HEK293 (cell line): ENCODE data around the gene CREB5.

ENCODE experiments used
- CTCF ChIA-PET: fragments of 350-600 bp; formaldehyde crosslinking; extraction: SDS; loops from one replicate; lab custom pipeline; 2021; ENCODE audit warnings: antibody characterized with exemption; lab: Yijun Ruan, JAX
- POLR2A ChIA-PET: fragments of 300-600 bp; formaldehyde crosslinking; extraction: SDS; loops from one replicate; lab custom pipeline; 2020; ENCODE audit warnings: antibody characterized with exemption, inconsistent platforms; lab: Yijun Ruan, JAX
- H3K27ac ChIP-seq: fragments of 200-500 bp; sonication (Bioruptor generic); 2 replicates; pipeline ENCODE4 v1.5.1; 2014; ENCODE audit warnings: low read depth, low read length, control low read depth, inconsistent platforms; ENCODE audit errors: extremely low read depth
- H3K36me3 ChIP-seq, 2 experiments: fragments of 200-500 bp in 1 of 2; sonication (Bioruptor generic) in 1 of 2; 1 replicate in 1 of 2; 2 replicates in 1 of 2; pipeline ENCODE4 v1.5.1; 2014 to 2017; ENCODE audit warnings: inconsistent platforms in 2 of 2, low read length in 2 of 2; ENCODE audit not compliant: control insufficient read depth in 2 of 2, insufficient read depth in 1 of 2
- H3K4me1 ChIP-seq: fragments of 200-500 bp; sonication (Bioruptor generic); 2 replicates; pipeline ENCODE4 v1.5.1; 2014; ENCODE audit warnings: mild to moderate bottlenecking, low read length, inconsistent platforms; ENCODE audit not compliant: control insufficient read depth, insufficient read depth
- H3K4me3 ChIP-seq: 2 replicates; pipeline ENCODE4 v1.5.1; 2011; ENCODE audit warnings: low read depth, mild to moderate bottlenecking, control low read depth, low read length, moderate library complexity
- H3K9me3 ChIP-seq: fragments of 200-500 bp; sonication (Bioruptor generic); 2 replicates; pipeline ENCODE4 v1.5.1; 2014; ENCODE audit warnings: low read depth, low read length, inconsistent platforms; ENCODE audit not compliant: control insufficient read depth, insufficient read depth
- GLIS2 ChIP-seq: fragments of 450-650 bp; formaldehyde crosslinking; IDR thresholded peaks from 2 replicates; pipeline ENCODE4 v1.5.1; 2016; ENCODE audit warnings: missing biosample characterization, missing genetic modification characterization
- SP7 ChIP-seq: fragments of 450-650 bp; formaldehyde crosslinking; IDR thresholded peaks from 2 replicates; pipeline ENCODE4 v1.5.1; 2016; ENCODE audit warnings: missing biosample characterization, missing genetic modification characterization
- YY1 ChIP-seq: fragments of 450-650 bp; formaldehyde crosslinking; IDR thresholded peaks from 2 replicates; pipeline ENCODE4 v1.5.1; 2018; ENCODE audit warnings: missing biosample characterization, missing genetic modification characterization
- ZBTB1 ChIP-seq: fragments of 450-650 bp; formaldehyde crosslinking; IDR thresholded peaks from 2 replicates; pipeline ENCODE4 v1.5.1; 2016; ENCODE audit warnings: missing biosample characterization, missing genetic modification characterization
- ZBTB10 ChIP-seq: fragments of 450-650 bp; formaldehyde crosslinking; IDR thresholded peaks from 2 replicates; pipeline ENCODE4 v1.5.1; 2016; ENCODE audit warnings: missing biosample characterization, missing genetic modification characterization
- ZNF26 ChIP-seq: fragments of 450-650 bp; formaldehyde crosslinking; IDR thresholded peaks from 2 replicates; pipeline ENCODE4 v1.5.1; 2016; ENCODE audit warnings: missing biosample characterization, missing genetic modification characterization
- ZNF362 ChIP-seq: fragments of 450-650 bp; formaldehyde crosslinking; IDR thresholded peaks from 2 replicates; pipeline ENCODE4 v1.5.1; 2016; ENCODE audit warnings: missing biosample characterization, missing genetic modification characterization
- ZNF404 ChIP-seq: fragments of 450-650 bp; formaldehyde crosslinking; IDR thresholded peaks from 2 replicates; pipeline ENCODE4 v1.5.1; 2017; ENCODE audit warnings: missing biosample characterization, missing genetic modification characterization
- ZNF549 ChIP-seq: fragments of 450-650 bp; IDR thresholded peaks from 2 replicates; pipeline ENCODE4 v1.5.1; 2018; ENCODE audit warnings: missing biosample characterization, missing genetic modification characterization, mild to moderate bottlenecking, inconsistent platforms, moderate library complexity
- ZNF571 ChIP-seq: fragments of 450-650 bp; formaldehyde crosslinking; IDR thresholded peaks from 2 replicates; pipeline ENCODE4 v1.5.0; 2017; ENCODE audit warnings: missing biosample characterization, missing genetic modification characterization
- ZNF792 ChIP-seq: fragments of 450-650 bp; formaldehyde crosslinking; IDR thresholded peaks from 2 replicates; pipeline ENCODE4 v1.5.1; 2016; ENCODE audit warnings: missing biosample characterization, missing genetic modification characterization
- ZSCAN4 ChIP-seq: fragments of 450-650 bp; formaldehyde crosslinking; IDR thresholded peaks from 2 replicates; pipeline ENCODE4 v1.5.1; 2017; ENCODE audit warnings: missing biosample characterization, missing genetic modification characterization
- TF ChIP-seq, protein P1 (sequence below): fragments of 450-650 bp; formaldehyde crosslinking; IDR thresholded peaks from 2 replicates; pipeline ENCODE4 v1.5.1; 2017; ENCODE audit warnings: missing biosample characterization, missing genetic modification characterization
- TF ChIP-seq, protein P2 (sequence below): fragments of 450-650 bp; formaldehyde crosslinking; IDR thresholded peaks from 2 replicates; pipeline ENCODE4 v1.5.1; 2016; ENCODE audit warnings: missing biosample characterization, missing genetic modification characterization
- TF ChIP-seq, protein P3 (sequence below): fragments of 450-650 bp; formaldehyde crosslinking; IDR thresholded peaks from 2 replicates; pipeline ENCODE4 v1.5.1; 2016; ENCODE audit warnings: missing biosample characterization, missing genetic modification characterization

Gene CREB5

DNA sequence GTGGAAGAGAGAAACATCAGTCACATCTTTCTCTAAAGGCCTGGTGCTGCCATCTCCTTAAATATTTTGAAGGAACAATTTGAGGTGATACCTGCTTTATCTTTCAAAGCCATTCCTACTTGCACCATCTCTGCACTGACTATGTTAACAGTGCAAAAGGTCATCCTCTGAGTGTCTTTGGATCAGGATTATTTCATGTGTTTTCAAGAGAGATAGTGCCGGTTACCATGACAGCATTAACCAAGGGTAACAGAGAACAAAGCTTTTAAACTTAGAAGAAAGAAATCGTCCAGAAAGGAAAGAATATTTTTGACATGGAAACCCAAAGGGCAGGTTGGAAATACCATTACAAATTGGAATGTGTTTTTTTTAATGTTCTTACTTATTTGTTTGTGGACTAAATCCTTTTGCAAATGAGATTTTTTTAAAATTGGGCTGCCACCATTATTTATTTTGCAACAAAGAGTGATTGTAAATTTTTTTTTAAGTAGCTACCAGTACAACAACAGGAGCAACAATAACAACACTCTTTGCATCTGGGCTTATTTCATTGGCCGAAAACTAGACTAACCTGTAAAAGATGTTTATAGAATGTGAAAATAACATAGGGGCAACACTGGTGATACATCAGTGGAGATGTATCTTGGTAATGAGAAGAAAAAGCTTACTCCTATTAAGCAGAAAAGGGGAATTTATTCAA, 234.2 kb downstream of the CREB5 start:
- ChIA-PET CTCF (interaction anchor here (0.8 kb wide), 1 partner anchor 13 kb away, joined by 3 read pairs; no protein-coding TSS in a partner anchor), POLR2A (no interaction called here)
- no peaks in the 10 kb centered on the region for H3K9me3 ChIP-seq
- H3K36me3 ChIP-seq = no peaks in the 10 kb centered on the region
- TF ChIP-seq, protein P1, sequence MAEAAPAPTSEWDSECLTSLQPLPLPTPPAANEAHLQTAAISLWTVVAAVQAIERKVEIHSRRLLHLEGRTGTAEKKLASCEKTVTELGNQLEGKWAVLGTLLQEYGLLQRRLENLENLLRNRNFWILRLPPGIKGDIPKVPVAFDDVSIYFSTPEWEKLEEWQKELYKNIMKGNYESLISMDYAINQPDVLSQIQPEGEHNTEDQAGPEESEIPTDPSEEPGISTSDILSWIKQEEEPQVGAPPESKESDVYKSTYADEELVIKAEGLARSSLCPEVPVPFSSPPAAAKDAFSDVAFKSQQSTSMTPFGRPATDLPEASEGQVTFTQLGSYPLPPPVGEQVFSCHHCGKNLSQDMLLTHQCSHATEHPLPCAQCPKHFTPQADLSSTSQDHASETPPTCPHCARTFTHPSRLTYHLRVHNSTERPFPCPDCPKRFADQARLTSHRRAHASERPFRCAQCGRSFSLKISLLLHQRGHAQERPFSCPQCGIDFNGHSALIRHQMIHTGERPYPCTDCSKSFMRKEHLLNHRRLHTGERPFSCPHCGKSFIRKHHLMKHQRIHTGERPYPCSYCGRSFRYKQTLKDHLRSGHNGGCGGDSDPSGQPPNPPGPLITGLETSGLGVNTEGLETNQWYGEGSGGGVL (tag by site-specific recombination) = no peak
- no peak for TF ChIP-seq ZNF404 (tag by site-specific recombination)
- TF ChIP-seq ZBTB10 = no peak
- no peak for TF ChIP-seq ZSCAN4 (tag by site-specific recombination)
- TF ChIP-seq, protein P2, sequence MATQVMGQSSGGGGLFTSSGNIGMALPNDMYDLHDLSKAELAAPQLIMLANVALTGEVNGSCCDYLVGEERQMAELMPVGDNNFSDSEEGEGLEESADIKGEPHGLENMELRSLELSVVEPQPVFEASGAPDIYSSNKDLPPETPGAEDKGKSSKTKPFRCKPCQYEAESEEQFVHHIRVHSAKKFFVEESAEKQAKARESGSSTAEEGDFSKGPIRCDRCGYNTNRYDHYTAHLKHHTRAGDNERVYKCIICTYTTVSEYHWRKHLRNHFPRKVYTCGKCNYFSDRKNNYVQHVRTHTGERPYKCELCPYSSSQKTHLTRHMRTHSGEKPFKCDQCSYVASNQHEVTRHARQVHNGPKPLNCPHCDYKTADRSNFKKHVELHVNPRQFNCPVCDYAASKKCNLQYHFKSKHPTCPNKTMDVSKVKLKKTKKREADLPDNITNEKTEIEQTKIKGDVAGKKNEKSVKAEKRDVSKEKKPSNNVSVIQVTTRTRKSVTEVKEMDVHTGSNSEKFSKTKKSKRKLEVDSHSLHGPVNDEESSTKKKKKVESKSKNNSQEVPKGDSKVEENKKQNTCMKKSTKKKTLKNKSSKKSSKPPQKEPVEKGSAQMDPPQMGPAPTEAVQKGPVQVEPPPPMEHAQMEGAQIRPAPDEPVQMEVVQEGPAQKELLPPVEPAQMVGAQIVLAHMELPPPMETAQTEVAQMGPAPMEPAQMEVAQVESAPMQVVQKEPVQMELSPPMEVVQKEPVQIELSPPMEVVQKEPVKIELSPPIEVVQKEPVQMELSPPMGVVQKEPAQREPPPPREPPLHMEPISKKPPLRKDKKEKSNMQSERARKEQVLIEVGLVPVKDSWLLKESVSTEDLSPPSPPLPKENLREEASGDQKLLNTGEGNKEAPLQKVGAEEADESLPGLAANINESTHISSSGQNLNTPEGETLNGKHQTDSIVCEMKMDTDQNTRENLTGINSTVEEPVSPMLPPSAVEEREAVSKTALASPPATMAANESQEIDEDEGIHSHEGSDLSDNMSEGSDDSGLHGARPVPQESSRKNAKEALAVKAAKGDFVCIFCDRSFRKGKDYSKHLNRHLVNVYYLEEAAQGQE = no peak
- TF ChIP-seq ZNF362 (tag by site-specific recombination) = no peak
- TF ChIP-seq ZBTB1 = no peak
- TF ChIP-seq SP7 (tag by site-specific recombination) = no peak
- no peak for TF ChIP-seq GLIS2 (tag by site-specific recombination)
- TF ChIP-seq ZNF571 (tag by site-specific recombination) = no peak
- TF ChIP-seq ZNF792 (tag by site-specific recombination) = no peak
- no peaks in the 10 kb centered on the region; the same call in 1 of the 2 replicates for H3K4me1 ChIP-seq
- no peak overlapping the region for H3K27ac ChIP-seq
- H3K4me3 ChIP-seq = no peak overlapping the region

DNA sequence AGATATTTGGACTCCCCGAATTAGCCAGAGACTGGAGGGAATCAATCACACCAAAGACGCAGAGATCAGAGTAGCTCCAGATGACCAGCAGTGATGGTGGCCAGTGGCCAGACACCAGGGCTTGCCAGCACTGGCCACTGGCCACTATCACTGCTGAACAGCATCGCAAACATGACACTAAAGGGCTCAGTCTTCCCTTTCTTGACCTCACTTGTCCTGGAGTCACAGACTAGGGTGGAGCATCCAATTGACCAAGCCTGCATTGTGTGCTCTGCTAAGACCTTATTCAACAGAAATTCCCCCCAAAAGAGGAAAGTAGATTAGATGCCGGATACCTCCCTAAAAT, 234.7 kb downstream of the CREB5 start:
- CTCF ChIA-PET = interaction anchor here (0.8 kb wide), 1 partner anchor 12 kb away, joined by 3 read pairs; no protein-coding TSS in a partner anchor
- POLR2A ChIA-PET = no interaction called here
- TF ChIP-seq YY1 = no peak
- TF ChIP-seq ZNF549 = no peak
- no peak for TF ChIP-seq ZNF26 (tag by site-specific recombination)
- TF ChIP-seq, protein P3, sequence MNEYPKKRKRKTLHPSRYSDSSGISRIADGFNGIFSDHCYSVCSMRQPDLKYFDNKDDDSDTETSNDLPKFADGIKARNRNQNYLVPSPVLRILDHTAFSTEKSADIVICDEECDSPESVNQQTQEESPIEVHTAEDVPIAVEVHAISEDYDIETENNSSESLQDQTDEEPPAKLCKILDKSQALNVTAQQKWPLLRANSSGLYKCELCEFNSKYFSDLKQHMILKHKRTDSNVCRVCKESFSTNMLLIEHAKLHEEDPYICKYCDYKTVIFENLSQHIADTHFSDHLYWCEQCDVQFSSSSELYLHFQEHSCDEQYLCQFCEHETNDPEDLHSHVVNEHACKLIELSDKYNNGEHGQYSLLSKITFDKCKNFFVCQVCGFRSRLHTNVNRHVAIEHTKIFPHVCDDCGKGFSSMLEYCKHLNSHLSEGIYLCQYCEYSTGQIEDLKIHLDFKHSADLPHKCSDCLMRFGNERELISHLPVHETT (tag by site-specific recombination) = no peak

More for the DNA sequence above, 234.7 kb downstream of the CREB5 start:
- H3K4me1 ChIP-seq = no peaks in the 10 kb centered on the region
- no peaks in the 10 kb centered on the region for H3K36me3 ChIP-seq
- H3K9me3 ChIP-seq = no peaks in the 10 kb centered on the region
- no peak overlapping the region for H3K4me3 ChIP-seq
- no peak overlapping the region for H3K27ac ChIP-seq
